WI38 (cell line): ENCODE measurements around the gene NEGR1.

Source experiments
- H3K4me3 ChIP-seq: 2 replicates; pipeline ENCODE4 v1.5.1; 2011; ENCODE audit warnings: low read depth, mild to moderate bottlenecking, control low read depth, low read length
- TF ChIP-seq, protein P1 (sequence below): IDR thresholded peaks from 2 replicates; pipeline ENCODE4 v1.5.1; 2012; ENCODE audit warnings: low read depth, mild to moderate bottlenecking, control low read depth, low read length

Gene NEGR1

DNA sequence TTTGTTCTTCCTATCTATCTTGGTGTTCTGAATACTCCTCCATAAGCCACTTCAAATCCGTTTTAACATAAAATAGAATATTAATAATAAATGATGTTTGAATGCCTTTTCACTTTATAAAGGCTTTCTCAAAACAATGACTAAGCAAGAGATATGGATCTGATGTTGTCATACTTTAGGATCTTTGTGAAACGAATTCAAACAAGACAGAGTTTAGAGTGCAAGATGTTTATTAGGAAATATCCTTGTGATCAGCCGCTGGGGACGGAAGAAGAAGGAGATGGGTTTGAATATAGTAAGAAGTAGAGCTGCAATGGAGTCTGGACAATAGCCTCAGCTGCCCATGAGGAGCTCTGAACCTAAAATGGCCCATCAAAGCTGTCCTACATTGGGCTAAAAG lies 351.8 kb downstream of the NEGR1 start:
- TF ChIP-seq, protein P1, sequence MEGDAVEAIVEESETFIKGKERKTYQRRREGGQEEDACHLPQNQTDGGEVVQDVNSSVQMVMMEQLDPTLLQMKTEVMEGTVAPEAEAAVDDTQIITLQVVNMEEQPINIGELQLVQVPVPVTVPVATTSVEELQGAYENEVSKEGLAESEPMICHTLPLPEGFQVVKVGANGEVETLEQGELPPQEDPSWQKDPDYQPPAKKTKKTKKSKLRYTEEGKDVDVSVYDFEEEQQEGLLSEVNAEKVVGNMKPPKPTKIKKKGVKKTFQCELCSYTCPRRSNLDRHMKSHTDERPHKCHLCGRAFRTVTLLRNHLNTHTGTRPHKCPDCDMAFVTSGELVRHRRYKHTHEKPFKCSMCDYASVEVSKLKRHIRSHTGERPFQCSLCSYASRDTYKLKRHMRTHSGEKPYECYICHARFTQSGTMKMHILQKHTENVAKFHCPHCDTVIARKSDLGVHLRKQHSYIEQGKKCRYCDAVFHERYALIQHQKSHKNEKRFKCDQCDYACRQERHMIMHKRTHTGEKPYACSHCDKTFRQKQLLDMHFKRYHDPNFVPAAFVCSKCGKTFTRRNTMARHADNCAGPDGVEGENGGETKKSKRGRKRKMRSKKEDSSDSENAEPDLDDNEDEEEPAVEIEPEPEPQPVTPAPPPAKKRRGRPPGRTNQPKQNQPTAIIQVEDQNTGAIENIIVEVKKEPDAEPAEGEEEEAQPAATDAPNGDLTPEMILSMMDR = no peak
- H3K4me3 ChIP-seq = no peak overlapping the region

DNA sequence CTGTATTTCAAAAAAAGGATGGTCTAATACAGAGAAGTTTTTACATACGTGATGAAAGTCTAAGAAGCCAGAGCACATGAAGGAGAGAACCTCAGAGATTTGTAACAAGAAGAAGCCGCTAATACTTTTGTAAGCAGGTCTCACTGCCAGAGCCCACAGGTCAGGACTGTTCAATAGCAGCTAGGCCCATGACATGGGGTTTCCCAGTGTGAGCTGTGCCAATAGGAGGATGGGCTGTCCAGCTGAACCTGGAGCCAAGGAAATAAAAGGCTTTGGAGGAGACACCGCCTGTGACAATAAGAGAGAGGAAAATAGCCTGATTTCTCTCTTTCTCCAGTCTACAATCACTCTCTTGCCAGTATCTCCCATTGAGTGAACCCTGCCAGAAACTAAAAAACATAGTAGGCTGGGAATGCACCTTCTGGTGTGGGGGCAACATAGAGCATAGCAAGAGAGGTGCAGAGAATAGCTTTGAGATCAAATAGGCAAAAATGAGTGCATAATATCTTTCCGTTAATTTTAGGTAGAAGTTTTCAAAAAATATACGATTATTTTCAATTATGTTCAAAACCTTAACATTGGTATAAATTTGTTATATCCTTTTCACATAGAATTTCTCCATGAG lies 360.3 kb downstream of the NEGR1 start:
- TF ChIP-seq, protein P1 = no peak
- no peak overlapping the region for H3K4me3 ChIP-seq

DNA sequence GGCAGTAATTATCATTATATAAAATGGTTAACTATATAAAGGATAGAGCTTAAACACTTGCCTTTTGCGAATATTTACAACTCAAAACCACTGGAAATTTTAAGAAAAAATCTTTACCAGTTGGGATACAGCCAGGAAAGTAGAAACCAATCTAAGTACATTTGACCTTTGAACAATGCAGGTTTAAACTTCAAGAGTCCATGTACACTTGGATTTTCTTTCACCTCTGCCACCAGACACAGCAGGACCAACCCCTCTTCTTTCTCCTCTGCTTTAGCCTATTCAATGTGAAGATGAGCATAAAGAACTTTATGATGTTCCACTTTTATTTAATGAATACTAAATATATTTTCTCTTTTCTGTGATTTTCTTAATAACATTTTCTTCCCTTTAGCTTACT lies 361.1 kb downstream of the NEGR1 start:
- no peak overlapping the region for H3K4me3 ChIP-seq
- TF ChIP-seq, protein P1 = no peak

DNA sequence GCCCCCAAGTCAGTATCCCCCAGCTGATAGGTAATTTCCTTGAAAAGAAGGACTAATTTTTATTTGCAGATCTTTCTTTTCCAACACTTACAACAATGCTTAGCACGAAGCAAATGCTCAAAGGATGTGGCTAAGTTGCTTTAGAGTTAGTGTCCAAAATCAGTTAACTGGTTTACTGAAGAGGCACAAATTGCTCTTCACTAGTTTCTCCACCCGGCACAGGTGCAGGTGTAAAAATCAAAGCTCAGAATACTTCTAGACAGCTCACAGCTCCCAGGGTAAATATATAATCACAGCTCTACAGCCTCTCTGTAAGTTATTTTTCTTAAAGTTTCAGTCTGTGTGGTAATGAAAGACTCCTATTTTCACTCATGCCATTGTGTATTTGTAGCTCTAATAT lies 361.8 kb downstream of the NEGR1 start:
- TF ChIP-seq, protein P1 = no peak
- no peak overlapping the region for H3K4me3 ChIP-seq

DNA sequence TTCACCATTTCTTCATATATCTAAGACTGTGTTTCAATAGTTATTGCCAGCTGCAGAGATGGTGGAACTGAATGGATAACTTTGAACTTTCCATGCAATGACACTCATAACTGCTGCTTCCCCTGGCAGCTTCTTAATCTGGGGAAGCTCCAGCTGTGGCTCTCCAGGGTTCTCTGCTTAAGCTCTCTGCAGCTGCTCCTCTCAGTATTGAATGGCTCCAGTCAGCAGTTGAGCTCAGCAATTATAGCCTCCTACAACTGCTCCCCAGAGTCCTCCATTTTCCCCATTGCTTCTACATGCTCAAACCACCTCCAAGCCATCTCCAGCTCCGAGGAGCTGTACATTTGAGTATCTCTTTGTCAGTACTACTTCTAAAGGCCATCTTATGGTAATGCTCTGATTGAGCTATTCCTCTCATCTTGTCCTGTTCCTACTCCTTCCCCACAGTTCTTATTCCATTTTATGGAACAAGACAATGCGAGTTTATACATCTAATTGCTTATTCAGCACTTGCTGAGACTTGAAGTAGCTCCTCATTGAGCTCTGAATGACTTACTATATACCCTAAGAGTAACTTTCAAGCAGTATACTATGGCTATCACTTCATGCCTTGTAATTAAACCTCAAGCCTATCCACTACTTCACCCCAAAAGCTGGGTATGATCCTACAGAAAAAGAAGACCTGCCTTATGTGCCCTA lies 362.4 kb downstream of the NEGR1 start:
- TF ChIP-seq, protein P1 = no peak
- H3K4me3 ChIP-seq = no peak overlapping the region

DNA sequence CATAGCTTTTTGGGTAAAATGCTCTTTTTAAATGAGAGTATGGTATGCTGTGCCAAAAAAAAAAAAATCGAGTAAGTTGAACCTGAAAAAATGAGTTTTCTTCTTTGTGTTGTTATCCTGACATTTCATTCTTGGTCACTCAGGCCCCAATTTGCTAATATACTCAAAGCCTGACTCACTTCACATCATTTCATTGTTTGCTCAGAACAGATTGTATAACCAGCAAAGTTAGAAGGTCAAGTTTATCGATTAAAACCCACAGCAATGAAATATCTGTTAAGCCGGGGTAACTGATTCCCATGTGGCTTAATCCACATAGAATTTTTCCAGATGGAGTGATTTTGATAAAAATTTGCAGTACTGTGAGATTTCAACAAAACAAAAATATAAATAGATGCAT lies 363.7 kb downstream of the NEGR1 start:
- TF ChIP-seq, protein P1 = no peak

DNA sequence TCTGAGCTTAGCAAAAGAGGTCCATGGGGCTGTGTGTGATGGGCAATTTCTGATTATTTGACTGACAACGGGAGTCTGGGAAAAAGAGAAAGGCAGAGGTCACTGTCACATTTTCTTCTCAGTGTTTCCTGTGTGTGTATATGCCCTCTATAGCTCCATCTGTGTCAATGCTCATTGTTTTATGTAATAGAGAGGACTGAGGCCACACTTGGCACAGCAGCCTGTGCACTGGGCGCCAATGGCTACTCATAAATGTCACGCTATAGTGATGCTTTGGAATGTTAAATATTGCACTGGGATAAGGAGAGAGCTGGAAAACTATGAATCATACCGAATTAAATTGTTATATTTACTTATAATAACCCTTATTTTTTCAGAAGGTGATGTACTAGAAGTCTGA lies 365.4 kb downstream of the NEGR1 start:
- TF ChIP-seq, protein P1 = no peak
- H3K4me3 ChIP-seq = no peak overlapping the region

More for the DNA sequence above, 363.7 kb downstream of the NEGR1 start:
- no peak overlapping the region for H3K4me3 ChIP-seq
